ENCODE data around the gene STIP1. TPM values are rescaled to one million over a fixed set of nuclear protein-coding genes. Genes with fewer than 3 reads are reported as not detected.

The STIP1 gene
- total RNA-seq, 1 donor from 2014 or later, result 110 TPM

DNA sequence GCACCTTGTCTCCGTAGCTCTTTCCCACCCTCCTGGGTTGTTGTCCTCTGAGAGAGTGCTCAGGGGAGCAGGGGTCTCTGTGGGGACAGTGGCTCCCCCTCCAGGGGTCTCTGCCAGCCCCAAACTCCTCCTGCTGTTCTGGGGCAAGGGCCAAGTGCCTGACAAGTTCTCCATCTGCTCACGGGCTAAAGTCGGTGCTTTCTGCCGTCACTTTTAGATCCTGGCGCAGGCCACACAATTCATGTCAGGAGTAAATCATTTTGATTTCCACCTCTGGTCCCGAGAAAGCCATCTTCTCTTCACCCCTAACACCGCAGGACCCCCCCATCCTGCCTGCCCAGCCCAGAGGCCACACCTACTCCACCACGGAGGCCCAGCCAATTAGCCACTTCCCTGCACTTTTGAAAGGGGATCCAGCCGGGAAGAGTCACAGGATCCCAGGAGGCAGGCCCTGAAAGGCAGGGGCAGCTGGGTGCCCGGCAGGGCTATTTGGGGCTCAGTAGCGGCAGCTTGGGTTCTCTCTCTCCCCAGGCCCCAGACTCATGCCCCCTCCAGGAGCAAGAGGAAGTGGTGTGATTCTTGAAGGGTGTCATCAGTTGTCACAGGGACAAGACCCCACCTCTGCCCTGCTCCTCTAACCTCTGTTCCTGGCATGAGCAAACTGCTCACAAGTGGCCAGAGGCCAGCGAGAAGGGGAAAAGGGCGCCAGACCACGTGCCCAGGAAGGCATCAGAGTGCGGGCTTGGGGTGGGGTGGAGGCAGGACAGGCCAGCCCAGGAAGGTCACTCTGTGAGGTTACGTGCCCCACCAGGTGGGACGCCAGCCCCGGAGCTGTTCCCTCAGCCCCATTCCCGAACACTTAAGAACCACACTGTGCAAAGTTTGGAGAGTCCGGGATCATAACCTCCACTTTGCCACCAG lies 21.3 kb upstream of the STIP1 start:
- peak; percentile 6 for ATAC-seq
- H3K4me1 ChIP-seq, result peaks cover 8% of the 10 kb centered on the region
- intact Hi-C loops (cut with DNase I), result no loop called here
- DNase-seq, result peak; percentile 75
- peak overlapping the region; percentile 78 for H3K4me3 ChIP-seq
- no peak for TF ChIP-seq CTCF (IDR thresholded peaks at IDR 0.05)
- H3K27me3 ChIP-seq, result no peaks in the 10 kb centered on the region
- no peaks in the 10 kb centered on the region for H3K9me3 ChIP-seq
- no peaks in the 10 kb centered on the region for H3K36me3 ChIP-seq
- H3K27ac ChIP-seq, result no peak overlapping the region

- H3K4me3 ChIP-seq, result peak overlapping the region; percentile 78
- peak; percentile 73 for DNase-seq
- TF ChIP-seq CTCF (IDR thresholded peaks at IDR 0.05), result no peak
These were observed 20.5 kb upstream of the STIP1 start for GRCh38 chr11:64165481-64165841.

GRCh38 chr11:64165842-64166635 lies 19.9 kb upstream of the STIP1 start, which contains the start of gene MACROD1:
MACROD1 (minus strand) TSS chr11:64166113; CDS start chr11:64165994, 119 bp downstream.
- intact Hi-C loops (cut with DNase I), result no loop called here
- DNase-seq (peak; percentile 96), ATAC-seq (peak; percentile 95)
- no peaks in the 10 kb centered on the region for H3K27me3 ChIP-seq
- H3K27ac ChIP-seq, result peak within 1 kb of the TSS; percentile 76
- no peaks in the 10 kb centered on the region for H3K36me3 ChIP-seq
- peaks cover 8% of the 10 kb centered on the region for H3K4me1 ChIP-seq
- TF ChIP-seq CTCF (IDR thresholded peaks at IDR 0.05), result no peak
- no peaks in the 10 kb centered on the region for H3K9me3 ChIP-seq
- peak within 1 kb of the TSS; percentile 78 for H3K4me3 ChIP-seq

More at GRCh38 chr11:64165481-64165841, 20.5 kb upstream of the STIP1 start:
- intact Hi-C loops (cut with DNase I), result no loop called here
- ATAC-seq, result peak; percentile 18
- peaks cover 8% of the 10 kb centered on the region for H3K4me1 ChIP-seq
- H3K27ac ChIP-seq, result peak overlapping the region; percentile 76
- no peaks in the 10 kb centered on the region for H3K9me3 ChIP-seq
- no peaks in the 10 kb centered on the region for H3K27me3 ChIP-seq
- H3K36me3 ChIP-seq, result no peaks in the 10 kb centered on the region

GRCh38 chr11:64170419-64170818 lies 15.6 kb upstream of the STIP1 start:
- H3K4me1 ChIP-seq, result peaks cover under 1% of the 10 kb centered on the region
- intact Hi-C loops (cut with DNase I), result no loop called here
- H3K4me3 ChIP-seq, result no peak overlapping the region
- no peak for TF ChIP-seq CTCF (IDR thresholded peaks at IDR 0.05)
- H3K36me3 ChIP-seq, result no peaks in the 10 kb centered on the region
- no peak for ATAC-seq
- H3K27ac ChIP-seq, result no peak overlapping the region
- DNase-seq, result no peak
- H3K9me3 ChIP-seq, result no peaks in the 10 kb centered on the region
- H3K27me3 ChIP-seq, result no peaks in the 10 kb centered on the region

GRCh38 chr11:64173616-64174355 lies 12.2 kb upstream of the STIP1 start:
- DNase-seq (no peak), ATAC-seq (no peak)
- no peak for TF ChIP-seq CTCF (IDR thresholded peaks at IDR 0.05)
- Histone ChIP-seq H3K27ac (no peak overlapping the region), H3K27me3 (no peaks in the 10 kb centered on the region), H3K9me3 (no peaks in the 10 kb centered on the region), H3K4me1 (no peaks in the 10 kb centered on the region), H3K36me3 (no peaks in the 10 kb centered on the region), H3K4me3 (no peak overlapping the region)
- intact Hi-C loops (cut with DNase I), result no loop called here

All from upper lobe of right lung (tissue), 1 donor.